Mucosa of descending colon (tissue), 3 donors: ENCODE measurements around the gene FTO. TPM values are rescaled to one million over a fixed set of nuclear protein-coding genes. Genes with fewer than 3 reads are reported as not detected.

ENCODE experiments used
- ATAC-seq: fragments of 200-7000 bp; cut with Tn5 transposase; one replicate; pipeline ENCODE4 v1.9.1; 2020; ENCODE audit warnings: mild to moderate bottlenecking, moderate library complexity
- DNase-seq, 3 donors: peaks; one replicate each; pipeline ENCODE4 v3.0.0-alpha.2; 2020
- H3K36me3 ChIP-seq: fragments of 200-600 bp; one replicate; pipeline ENCODE4 v1.8.0; 2021; ENCODE audit warnings: low read depth, mild to moderate bottlenecking
- H3K4me1 ChIP-seq: fragments of 200-600 bp; one replicate; pipeline ENCODE4 v1.8.0; 2021; ENCODE audit warnings: low read depth, mild to moderate bottlenecking
- H3K4me3 ChIP-seq: fragments of 200-600 bp; one replicate; pipeline ENCODE4 v1.8.0; 2021; ENCODE audit warnings: mild to moderate bottlenecking
- H3K9me3 ChIP-seq: fragments of 200-600 bp; one replicate; pipeline ENCODE4 v1.8.0; 2021; ENCODE audit warnings: mild to moderate bottlenecking
- CTCF ChIP-seq: fragments of 200-600 bp; IDR thresholded peaks from one replicate; pipeline ENCODE4 v1.8.0; 2022; ENCODE audit warnings: antibody characterized with exemption, mild to moderate bottlenecking
- intact Hi-C, 2 donors: fragments of 100-400 bp; cut with DNase I in 1 of 2; cut with micrococcal nuclease in 1 of 2; formaldehyde crosslinking; loops; one replicate each; pipeline versions ENCODE4 v1.11.0 to v1.11.1; 2022; cut with DNase I, micrococcal nuclease
- total RNA-seq, 3 donors: library from RNA; stranded (reverse); fragmentation: NEBNext Ultra II Directional in 2 of 3; extraction: Animal tissue kit (Norgen Biotek cat#: 25700) in 2 of 3; gene quantifications; one replicate each; pipeline versions ENCODE4 v1.2.1 to v1.2.4, GENCODE V29; 2021 to 2023
- donor health status: DM: no; HTN: no; CAD: no; lungs with moderate emphysema.
- donor health status: DM: no; HTN: no; CAD: no.
- donor health status: DM: no; HTN: yes; CAD: no.

The FTO gene
- total RNA-seq, 3 donors from 2014 or later, result 38.0 to 81.7 (median 39.1) TPM

GRCh38 chr16:53926209-53926608, 222.3 kb downstream of the FTO start:
- Histone ChIP-seq H3K9me3 (no peaks in the 10 kb centered on the region), H3K4me3 (no peak overlapping the region), H3K36me3 (no peaks in the 10 kb centered on the region), H3K4me1 (no peaks in the 10 kb centered on the region)
- intact Hi-C loops, result no loop called here
- no peak for TF ChIP-seq CTCF
- DNase-seq (no peak), ATAC-seq (no peak)

GRCh38 chr16:53932975-53933374, 229.0 kb downstream of the FTO start:
- Histone ChIP-seq H3K36me3 (no peaks in the 10 kb centered on the region), H3K4me1 (no peaks in the 10 kb centered on the region), H3K9me3 (no peaks in the 10 kb centered on the region), H3K4me3 (no peak overlapping the region)
- no peak for DNase-seq
- TF ChIP-seq CTCF, result no peak
- intact Hi-C loops, result no loop called here
- ATAC-seq, result no peak

- ATAC-seq (no peak), DNase-seq (no peak)
- Histone ChIP-seq H3K4me1 (no peaks in the 10 kb centered on the region), H3K4me3 (no peak overlapping the region), H3K36me3 (no peaks in the 10 kb centered on the region), H3K9me3 (no peaks in the 10 kb centered on the region)
- TF ChIP-seq CTCF, result no peak
- intact Hi-C loops, result no loop called here
These were observed 229.5 kb downstream of the FTO start for GRCh38 chr16:53933407-53933806.

- TF ChIP-seq CTCF, result no peak
- H3K4me3 ChIP-seq, result no peak overlapping the region
- H3K9me3 ChIP-seq, result no peaks in the 10 kb centered on the region
- intact Hi-C loops, result no loop called here
- DNase-seq (no peak), ATAC-seq (no peak)
- no peaks in the 10 kb centered on the region for H3K36me3 ChIP-seq
- H3K4me1 ChIP-seq, result no peaks in the 10 kb centered on the region
These were observed 232.1 kb downstream of the FTO start for GRCh38 chr16:53936052-53936451.

GRCh38 chr16:53936529-53936928, 232.6 kb downstream of the FTO start:
- no peaks in the 10 kb centered on the region for H3K9me3 ChIP-seq

More at GRCh38 chr16:53936529-53936928, 232.6 kb downstream of the FTO start:
- no peak for TF ChIP-seq CTCF
- DNase-seq (no peak), ATAC-seq (no peak)
- intact Hi-C loops, result no loop called here
- Histone ChIP-seq H3K4me3 (no peak overlapping the region), H3K36me3 (no peaks in the 10 kb centered on the region), H3K4me1 (no peaks in the 10 kb centered on the region)
